Measurements from ENCODE around the gene KIAA1671. TPM values are rescaled to one million over a fixed set of nuclear protein-coding genes. Genes with fewer than 3 reads are reported as not detected.

Gene KIAA1671
- total RNA-seq, 6 experiments from 2014 or later = 1.3 to 5.0 (median 1.6) TPM

- no peaks in the 10 kb centered on the region; the same call in 1 of the 2 replicates for H3K4me1 Mint-ChIP-seq (ENCODE audit: low read depth)
- H3K27ac Mint-ChIP-seq = no peak overlapping the region
- peaks cover 10% of the 10 kb centered on the region for H3K9me3 Mint-ChIP-seq
- TF ChIP-seq, protein P1, sequence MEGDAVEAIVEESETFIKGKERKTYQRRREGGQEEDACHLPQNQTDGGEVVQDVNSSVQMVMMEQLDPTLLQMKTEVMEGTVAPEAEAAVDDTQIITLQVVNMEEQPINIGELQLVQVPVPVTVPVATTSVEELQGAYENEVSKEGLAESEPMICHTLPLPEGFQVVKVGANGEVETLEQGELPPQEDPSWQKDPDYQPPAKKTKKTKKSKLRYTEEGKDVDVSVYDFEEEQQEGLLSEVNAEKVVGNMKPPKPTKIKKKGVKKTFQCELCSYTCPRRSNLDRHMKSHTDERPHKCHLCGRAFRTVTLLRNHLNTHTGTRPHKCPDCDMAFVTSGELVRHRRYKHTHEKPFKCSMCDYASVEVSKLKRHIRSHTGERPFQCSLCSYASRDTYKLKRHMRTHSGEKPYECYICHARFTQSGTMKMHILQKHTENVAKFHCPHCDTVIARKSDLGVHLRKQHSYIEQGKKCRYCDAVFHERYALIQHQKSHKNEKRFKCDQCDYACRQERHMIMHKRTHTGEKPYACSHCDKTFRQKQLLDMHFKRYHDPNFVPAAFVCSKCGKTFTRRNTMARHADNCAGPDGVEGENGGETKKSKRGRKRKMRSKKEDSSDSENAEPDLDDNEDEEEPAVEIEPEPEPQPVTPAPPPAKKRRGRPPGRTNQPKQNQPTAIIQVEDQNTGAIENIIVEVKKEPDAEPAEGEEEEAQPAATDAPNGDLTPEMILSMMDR (IDR thresholded peaks at IDR 0.05) = no peak
- peaks cover 6% of the 10 kb centered on the region for H3K27me3 Mint-ChIP-seq (ENCODE audit: insufficient read depth)
- H3K36me3 Mint-ChIP-seq (ENCODE audit: low read depth) = no peaks in the 10 kb centered on the region
- H3K4me3 Mint-ChIP-seq = no peak overlapping the region
- no peak for DNase-seq
Measured at GRCh38 chr22:25082096-25082495, 129.6 kb downstream of the KIAA1671 start.

DNA sequence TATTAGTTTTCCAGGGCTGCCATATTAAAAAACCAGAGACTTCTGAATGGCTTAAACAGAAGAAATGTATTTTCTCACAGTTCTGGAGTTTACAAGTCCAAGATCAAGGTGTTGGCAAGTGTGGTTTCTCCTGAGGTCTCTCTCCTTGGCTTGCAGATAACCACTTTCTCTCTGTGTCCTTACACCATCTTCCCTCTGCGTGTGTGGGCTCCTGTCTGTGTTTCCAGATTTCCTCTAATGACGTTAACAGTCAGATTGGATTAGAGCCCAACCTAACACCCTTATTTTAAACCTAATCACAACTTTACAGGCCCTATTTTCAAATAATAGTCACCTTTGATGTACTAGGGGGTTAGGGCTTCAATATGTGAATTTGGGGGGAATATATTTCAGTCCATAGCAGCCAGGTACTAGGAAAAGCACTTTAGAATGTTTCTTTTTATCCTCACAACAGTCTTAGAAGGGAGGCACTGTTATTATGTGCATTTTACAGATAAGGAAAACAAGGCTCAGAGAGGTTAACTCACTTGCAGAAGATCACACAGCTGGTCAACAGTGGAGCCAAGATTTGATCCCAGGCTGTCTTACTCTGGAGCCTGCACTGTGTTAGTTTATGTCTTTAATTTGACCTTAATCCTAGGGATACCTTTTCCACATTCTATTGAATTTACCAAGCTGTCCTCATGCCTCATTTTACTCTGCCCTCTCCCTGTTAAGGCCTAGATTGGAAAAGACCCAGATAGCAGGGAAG, 130.7 kb downstream of the KIAA1671 start:
- Mint-ChIP-seq H3K4me1 (ENCODE audit: low read depth) (no peaks in the 10 kb centered on the region; the same call in 1 of the 2 replicates), H3K27me3 (ENCODE audit: insufficient read depth) (peaks cover 6% of the 10 kb centered on the region)

GRCh38 chr22:25083807-25084200, 131.3 kb downstream of the KIAA1671 start:
- no peak for DNase-seq
- H3K4me1 Mint-ChIP-seq (ENCODE audit: low read depth) = no peaks in the 10 kb centered on the region; the same call in 1 of the 2 replicates
- H3K36me3 Mint-ChIP-seq (ENCODE audit: low read depth) = no peaks in the 10 kb centered on the region
- peaks cover 6% of the 10 kb centered on the region for H3K27me3 Mint-ChIP-seq (ENCODE audit: insufficient read depth)
- H3K9me3 Mint-ChIP-seq = peaks cover 10% of the 10 kb centered on the region
- TF ChIP-seq, protein P1 (IDR thresholded peaks at IDR 0.05) = no peak
- H3K4me3 Mint-ChIP-seq = no peak overlapping the region
- H3K27ac Mint-ChIP-seq = no peak overlapping the region

More for the DNA sequence above, 130.7 kb downstream of the KIAA1671 start:
- TF ChIP-seq, protein P1 (IDR thresholded peaks at IDR 0.05) = no peak
- H3K27ac Mint-ChIP-seq = no peak overlapping the region
- no peaks in the 10 kb centered on the region for H3K36me3 Mint-ChIP-seq (ENCODE audit: low read depth)
- DNase-seq = no peak
- H3K4me3 Mint-ChIP-seq = no peak overlapping the region
- H3K9me3 Mint-ChIP-seq = peaks cover 10% of the 10 kb centered on the region

GRCh38 chr22:25084405-25085107, 132.0 kb downstream of the KIAA1671 start:
- no peaks in the 10 kb centered on the region for H3K36me3 Mint-ChIP-seq (ENCODE audit: low read depth)
- H3K9me3 Mint-ChIP-seq = peaks cover 5% of the 10 kb centered on the region; the same call in 1 of the 2 replicates
- no peaks in the 10 kb centered on the region; the same call in 1 of the 2 replicates for H3K4me1 Mint-ChIP-seq (ENCODE audit: low read depth)
- no peak overlapping the region for H3K4me3 Mint-ChIP-seq
- H3K27ac Mint-ChIP-seq = no peak overlapping the region
- DNase-seq = no peak
- peaks cover 4% of the 10 kb centered on the region for H3K27me3 Mint-ChIP-seq (ENCODE audit: insufficient read depth)
- TF ChIP-seq, protein P1 (IDR thresholded peaks at IDR 0.05) = no peak

DNA sequence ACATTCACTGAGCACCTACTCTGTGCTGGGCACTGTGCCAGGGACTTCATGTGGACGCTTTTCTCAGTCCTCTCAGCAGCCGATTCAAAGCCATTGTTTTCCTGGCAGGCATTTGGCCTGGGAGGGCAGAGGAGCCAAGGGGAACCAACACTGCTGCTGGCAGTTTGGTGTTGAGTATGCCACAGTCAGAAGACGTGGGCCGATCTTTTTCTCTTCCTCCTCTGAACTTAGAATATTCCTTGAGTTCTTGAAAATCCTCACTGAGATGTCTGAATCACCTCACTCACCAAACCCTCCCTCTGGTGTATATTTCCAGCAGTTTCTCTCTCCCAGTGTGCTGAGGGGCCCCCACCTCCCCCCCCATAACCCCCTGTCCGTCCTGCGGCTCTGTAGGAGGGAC, 132.6 kb downstream of the KIAA1671 start:
- H3K27me3 Mint-ChIP-seq (ENCODE audit: insufficient read depth) = no peaks in the 10 kb centered on the region; the same call in none of the 2 replicates
- H3K36me3 Mint-ChIP-seq (ENCODE audit: low read depth) = no peaks in the 10 kb centered on the region
- TF ChIP-seq, protein P1 (IDR thresholded peaks at IDR 0.05) = no peak
- H3K4me1 Mint-ChIP-seq (ENCODE audit: low read depth) = no peaks in the 10 kb centered on the region; the same call in 1 of the 2 replicates
- no peaks in the 10 kb centered on the region; the same call in 1 of the 2 replicates for H3K9me3 Mint-ChIP-seq
- H3K27ac Mint-ChIP-seq = no peak overlapping the region
- DNase-seq = no peak
- H3K4me3 Mint-ChIP-seq = no peak overlapping the region

All from HFFc6 (cell line).